Stimulated activated CD8-positive, alpha-beta memory T cell treated with anti-CD3 and anti-CD28 coated beads, Interleukin-7, amount 100 ng/mL, for 48 hours (primary cell): ENCODE measurements around the gene ANKRD29.
"Not testable (repeated sequence)": the region's sequence is repeated elsewhere in the genome, so short reads cannot be mapped to it uniquely, and the experiment has no call there.

ENCODE experiments used
- DNase-seq, 2 donors: peaks; one replicate each; pipeline ENCODE4 v3.0.0-alpha.2; 2020; ENCODE audit warnings: low read depth in 1 of 2; ENCODE audit errors: extremely low read depth in 1 of 2

The ANKRD29 gene

GRCh38 chr18:23565916-23566547, 96.7 kb downstream of the ANKRD29 start:
- DNase-seq, result no peak

GRCh38 chr18:23563377-23564043, 99.2 kb downstream of the ANKRD29 start:
- no peak for DNase-seq

- DNase-seq, result no peak
Measured at GRCh38 chr18:23560186-23560585, 102.5 kb downstream of the ANKRD29 start.

DNA sequence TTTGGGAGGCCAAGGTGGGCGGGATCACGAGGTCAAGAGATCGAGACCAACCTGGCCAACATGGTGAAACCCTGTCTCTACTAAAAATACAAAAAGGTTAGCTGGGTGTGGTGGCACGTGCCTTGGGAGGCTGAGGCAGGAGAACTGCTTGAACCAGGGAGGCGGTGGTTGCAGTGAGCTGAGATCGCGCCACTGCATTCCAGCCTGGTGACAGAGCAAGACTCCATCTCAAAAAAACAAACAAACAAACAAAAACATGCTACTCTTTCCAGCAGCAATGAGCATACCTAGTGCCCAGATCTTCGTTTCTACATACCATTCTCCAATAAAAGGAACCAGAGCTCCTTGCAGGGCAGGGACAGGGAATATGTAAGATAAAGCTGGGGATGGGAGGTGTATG, 105.2 kb downstream of the ANKRD29 start:
- DNase-seq, result not testable (repeated sequence)

DNA sequence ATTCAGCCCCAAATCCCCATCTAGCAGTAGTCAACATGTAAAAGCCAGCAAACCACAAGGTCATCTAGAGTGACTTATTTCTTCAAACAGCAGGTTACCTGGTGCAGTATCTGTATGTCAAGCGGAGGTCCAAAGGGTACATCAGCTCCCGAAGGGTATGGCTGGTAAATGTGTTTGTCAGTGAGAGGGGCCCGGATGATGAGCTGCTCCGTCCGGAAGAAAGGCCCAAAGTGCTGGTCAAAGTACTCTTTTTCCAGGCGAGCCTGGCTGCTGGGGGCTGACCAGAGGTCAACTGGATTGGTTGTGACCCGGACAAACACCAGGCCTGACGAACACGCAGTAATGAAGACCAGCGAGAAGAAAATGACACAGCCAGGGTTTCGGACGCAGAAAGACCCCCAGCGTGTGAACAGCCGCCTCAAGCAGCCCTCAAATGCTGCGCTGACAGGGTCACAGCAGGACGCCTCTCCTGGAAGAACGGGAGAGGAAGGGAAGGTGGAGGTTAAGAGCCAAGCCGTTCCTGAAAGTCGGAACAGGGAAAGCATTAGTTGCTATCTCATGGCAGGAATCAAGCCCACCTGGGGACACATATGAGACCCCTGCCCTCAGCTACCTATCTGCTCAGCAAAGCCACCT, 106.4 kb downstream of the ANKRD29 start:
- DNase-seq, result no peak

GRCh38 chr18:23553887-23554286, 108.8 kb downstream of the ANKRD29 start:
- no peak for DNase-seq

DNA sequence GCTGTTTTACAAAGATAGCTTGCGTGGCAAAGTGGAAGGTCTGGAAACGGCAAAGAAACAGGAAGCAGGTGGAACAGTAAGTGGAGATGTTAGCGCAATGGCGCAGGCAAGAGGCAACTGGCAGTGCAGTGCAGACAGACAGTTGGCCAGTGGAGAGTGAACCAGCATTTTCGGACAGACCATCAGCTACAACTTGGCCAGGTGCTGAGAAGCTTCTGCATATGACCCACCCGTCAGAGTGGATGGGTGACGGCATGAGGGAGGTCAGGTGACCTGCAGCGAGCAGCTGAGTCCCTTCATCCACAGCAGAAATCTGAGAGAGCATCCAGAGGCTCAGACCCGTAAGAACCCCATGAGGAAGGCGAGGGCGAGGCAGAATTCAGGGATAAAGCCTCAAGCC, 110.2 kb downstream of the ANKRD29 start:
- no peak for DNase-seq

DNA sequence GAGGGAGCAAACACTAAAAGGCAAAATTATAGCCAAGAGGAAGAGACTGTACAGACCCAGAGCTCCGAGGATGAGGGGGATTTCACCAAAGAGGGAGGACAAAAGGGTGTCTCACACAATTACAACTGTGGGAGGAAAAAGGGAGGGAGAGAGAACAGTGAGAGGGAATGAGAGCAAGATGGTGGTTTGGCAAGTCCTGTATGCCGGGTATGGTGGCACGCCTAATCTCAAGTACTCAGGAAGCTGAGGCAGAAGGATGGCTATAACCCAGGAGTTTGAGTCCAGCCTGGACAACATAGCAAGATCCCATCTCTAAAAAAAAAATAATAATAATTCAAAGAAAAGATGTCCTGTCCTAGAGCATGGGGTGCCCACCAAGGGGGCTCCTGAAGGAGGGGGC, 110.7 kb downstream of the ANKRD29 start:
- no peak for DNase-seq

- no peak for DNase-seq
Measured at GRCh38 chr18:23550898-23551297, 111.8 kb downstream of the ANKRD29 start.
